Hepatic stellate cell (primary cell): ENCODE measurements around the gene PPP6C.
"Not testable (repeated sequence)": the region's sequence is repeated elsewhere in the genome, so short reads cannot be mapped to it uniquely, and the experiment has no call there.

Experiments
- DNase-seq: peaks from one replicate; pipeline ENCODE4 v3.0.0; 2011; ENCODE audit warnings: low spot score

PPP6C gene

DNA sequence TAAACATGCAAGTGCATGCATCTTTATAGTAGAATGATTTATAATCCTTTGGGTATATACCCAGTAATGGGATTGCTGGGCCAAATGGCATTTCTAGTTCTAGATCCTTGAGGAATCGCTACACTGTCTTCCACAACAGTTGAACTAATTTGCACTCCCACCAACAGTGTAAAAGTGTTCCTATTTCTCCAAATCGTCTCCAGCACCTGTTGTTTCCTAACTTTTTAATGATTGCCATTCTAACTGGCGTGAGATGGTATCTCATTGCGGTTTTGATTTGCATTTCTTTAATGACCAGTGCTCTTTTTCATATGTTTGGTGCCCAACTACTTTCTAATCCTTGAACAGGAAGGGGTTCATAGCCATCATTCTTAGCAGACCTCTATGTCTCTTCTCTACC lies 7.8 kb downstream of the PPP6C start:
- not testable (repeated sequence) for DNase-seq

- no peak for DNase-seq
Measured at GRCh38 chr9:125180876-125181275, 8.7 kb downstream of the PPP6C start.

GRCh38 chr9:125179776-125180175 lies 9.8 kb downstream of the PPP6C start:
- not testable (repeated sequence) for DNase-seq

DNA sequence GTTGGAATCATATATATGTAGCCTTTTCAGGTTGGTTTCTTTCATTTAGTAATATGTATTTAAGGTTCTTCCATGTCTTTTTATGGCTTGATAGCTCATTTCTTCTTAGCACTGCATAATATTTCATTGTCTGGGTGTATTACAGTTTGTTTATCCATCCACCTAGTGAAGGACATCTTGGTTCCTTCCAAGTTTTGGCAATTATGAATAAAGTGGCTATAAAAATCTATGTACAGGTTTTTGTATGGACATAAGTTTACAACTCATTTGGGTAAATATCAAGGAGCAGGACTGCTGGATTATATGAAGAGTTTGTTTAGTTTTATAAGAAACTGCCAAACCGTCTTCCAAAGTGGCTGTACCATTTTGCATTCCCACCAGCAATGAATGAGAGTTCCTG lies 11.7 kb downstream of the PPP6C start:
- DNase-seq, result no peak

DNA sequence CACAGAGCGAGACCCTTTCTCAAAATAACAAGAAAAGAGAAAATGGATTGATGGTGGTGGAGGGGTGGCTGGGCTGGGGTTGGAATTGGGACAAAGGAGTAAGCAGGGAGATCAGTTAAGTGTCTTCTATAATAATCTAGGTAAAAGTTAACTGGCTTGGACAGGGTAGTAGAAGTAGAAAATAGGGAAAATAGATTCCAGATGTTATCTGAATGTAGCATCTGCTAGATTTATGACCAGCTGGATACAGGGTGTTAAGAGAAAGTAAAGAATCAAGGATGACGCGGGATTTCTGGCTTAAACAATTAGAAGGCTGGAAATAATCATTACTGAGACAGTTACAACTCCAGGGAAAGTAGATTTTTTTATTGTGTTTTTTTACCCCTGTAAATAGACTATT lies 13.0 kb downstream of the PPP6C start:
- no peak for DNase-seq

DNA sequence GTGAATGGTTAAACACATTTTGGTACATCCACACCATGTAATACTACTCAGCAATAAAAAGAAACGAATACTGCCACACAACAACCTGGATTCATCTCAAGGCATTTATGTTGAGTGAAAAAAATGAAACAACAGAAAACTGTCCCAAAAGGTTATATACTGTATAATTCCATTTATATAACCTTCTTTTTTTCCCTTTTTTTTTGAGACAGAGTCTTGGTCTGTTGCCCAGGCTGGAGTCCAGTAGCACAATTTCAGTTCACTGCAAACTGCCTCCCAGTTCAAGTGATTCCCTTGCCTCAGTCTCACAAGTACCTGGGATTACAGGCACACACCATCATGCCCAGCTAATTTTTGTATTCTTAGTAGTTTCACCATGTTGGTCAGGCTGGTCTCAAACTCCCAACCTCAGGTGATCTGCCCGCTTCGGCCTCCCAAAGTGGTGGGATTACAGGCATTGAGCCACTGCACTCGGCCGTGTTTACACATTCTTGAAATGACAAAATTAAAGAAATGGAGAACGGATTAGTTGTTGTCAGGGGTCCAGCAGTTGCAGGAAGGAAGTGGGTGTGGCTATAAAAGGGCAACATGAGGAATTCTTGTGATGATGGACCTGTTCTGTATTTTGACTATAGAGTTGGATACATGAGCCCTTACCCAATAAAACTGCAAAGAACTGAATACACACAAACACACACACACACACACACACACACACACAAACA lies 17.4 kb downstream of the PPP6C start:
- no peak for DNase-seq

DNA sequence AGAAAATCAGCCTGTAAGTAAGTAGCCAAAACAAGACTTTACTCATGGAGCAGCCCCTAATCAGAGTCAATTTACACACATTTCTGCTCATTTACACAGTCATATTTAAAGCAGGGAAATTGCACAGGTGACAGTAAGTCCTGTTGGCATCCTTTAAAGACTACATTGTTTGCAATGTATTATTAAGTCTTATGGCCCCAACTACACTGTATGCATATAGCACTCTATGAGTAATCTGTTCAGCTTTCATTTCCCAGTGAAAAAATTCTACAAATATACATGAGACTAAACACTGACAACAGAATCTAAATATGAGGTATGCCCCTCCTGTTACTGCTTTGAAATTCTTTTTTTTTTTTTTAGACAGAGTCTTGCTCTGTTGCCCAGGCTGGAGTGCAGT lies 19.7 kb downstream of the PPP6C start:
- DNase-seq, result no peak

DNA sequence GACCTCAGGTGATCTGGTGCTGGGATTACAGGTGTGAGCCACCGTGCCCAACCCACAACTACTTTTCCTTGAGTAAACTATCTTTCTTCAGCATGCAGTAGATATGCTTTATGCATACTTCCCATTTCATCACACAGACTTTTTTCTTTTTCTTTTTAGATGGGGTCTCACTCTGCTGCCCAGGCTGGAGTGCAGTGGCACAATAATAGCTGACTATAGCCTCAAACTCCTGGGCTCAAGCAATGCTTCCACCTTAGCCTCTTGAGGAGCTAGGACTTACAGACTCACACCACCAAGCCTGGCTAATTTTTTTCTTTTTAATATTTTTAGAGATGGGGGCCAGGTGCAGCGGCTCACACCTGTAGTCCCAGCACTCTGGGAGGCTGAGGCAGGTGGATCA lies 22.8 kb downstream of the PPP6C start:
- no peak for DNase-seq

DNA sequence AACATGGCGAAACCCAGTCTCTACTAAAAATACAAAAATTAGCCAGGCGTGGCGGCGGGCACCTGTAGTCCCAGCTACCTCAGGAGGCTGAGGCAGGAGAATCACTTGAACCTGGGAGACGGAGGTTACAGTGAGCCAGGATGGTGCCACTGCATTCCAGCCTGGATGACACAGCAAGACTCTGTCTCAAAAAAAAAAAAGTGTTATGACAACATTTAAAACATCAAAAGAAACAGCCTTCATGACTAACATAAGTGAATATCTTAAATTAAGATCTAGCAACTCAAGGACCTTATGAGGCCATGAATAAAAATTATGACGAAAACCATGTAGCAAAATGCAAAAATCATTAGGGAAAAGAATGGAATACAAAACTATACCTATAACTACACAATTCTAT lies 26.7 kb downstream of the PPP6C start:
- DNase-seq, result not testable (repeated sequence)

GRCh38 chr9:125161284-125161918 lies 28.2 kb downstream of the PPP6C start:
- no peak for DNase-seq

DNA sequence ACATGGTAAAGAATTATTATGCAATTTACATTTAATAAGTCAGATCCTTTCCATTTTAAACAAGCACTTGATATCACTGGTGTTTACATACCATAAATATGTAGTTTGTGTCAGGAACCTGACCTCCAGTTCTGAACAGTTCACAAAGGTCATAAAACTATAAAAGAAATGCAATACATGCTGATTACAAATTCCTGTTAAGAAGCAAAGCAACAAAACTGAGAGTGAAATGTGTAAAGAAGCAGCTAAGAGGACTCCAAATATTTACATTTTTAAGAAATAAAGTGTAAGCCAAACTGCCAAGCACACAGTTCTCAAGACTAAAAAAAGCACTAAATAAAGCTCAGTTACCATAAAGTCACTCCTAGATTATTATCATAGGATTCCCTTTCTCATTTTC lies 28.9 kb downstream of the PPP6C start:
- no peak for DNase-seq

- DNase-seq, result no peak
Measured at GRCh38 chr9:125156551-125156950, 33.1 kb downstream of the PPP6C start.

- DNase-seq, result no peak
Measured at GRCh38 chr9:125153712-125154367, 35.8 kb downstream of the PPP6C start.

- DNase-seq, result no peak
Measured at GRCh38 chr9:125151730-125152129, 37.9 kb downstream of the PPP6C start.

- no peak for DNase-seq
Measured at GRCh38 chr9:125150349-125151245, 39.0 kb downstream of the PPP6C start.

DNA sequence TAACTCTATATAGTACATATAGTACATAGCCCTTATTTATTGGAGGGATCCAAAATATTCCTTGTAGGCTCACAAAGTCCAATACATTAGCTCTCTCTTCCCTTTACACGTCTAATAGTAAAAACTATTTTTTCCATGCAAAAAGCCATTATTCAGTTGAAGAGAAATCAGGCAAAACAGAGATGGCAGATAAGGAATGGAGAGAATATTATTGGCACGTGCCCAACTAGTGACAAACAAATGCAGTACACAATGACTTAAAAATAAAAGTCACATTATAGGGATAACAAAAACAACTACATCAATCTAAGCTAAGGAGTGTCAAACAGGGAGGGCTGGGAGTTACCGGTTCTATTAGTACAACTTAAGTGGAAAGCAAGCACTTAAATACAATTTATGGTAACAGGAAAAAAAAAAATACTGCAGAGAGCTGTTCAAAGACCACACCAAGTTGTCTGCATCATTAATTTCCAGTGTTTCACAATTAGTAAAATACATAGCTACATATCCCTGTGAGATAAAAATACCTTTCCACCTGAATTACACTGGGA lies 42.1 kb downstream of the PPP6C start:
- no peak for DNase-seq

DNA sequence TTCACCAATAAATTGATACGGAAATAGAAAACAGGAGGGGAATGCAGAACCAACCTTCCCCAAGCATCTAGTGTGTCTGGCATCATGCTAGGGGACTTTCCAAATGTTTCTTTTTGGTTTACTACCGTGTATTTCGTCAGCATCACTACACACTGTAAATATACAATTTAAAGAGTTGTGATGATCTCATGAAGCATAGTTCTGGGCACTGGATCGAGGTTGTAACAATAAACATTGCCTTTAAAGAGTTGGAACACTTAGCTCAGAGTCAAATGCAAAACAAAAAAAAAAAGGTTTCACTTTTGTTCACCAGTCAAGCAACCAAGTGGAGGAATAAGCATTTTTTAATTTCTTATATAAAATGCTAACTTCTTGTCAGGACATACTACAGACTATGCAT lies 43.4 kb downstream of the PPP6C start:
- peak; percentile 56 for DNase-seq

DNA sequence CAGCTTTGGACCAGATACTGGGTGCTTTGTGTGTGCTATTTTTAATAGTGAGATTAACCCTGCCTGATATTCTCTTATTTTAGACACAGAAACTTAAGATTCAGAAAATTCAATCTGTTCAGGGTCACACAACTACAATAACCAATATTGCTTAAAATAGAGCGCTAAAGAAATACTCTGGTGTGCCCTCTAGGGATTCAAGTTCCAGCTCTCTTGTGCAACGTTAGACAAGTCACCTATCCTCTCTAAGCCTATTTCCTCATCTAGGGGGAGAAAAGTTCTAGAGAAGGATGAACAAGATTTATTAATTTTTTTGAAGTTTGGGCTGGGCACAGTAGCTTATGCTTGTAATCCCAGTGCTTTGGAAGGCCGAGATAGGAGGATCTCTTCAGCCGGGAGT lies 44.2 kb downstream of the PPP6C start:
- no peak for DNase-seq

- DNase-seq, result peak; percentile 99
Measured at GRCh38 chr9:125143377-125144090, 46.1 kb downstream of the PPP6C start, which contains the start of gene SCAI. Gene SCAI (minus strand): TSS chr9:125143528. CDS start chr9:125143437, 91 bp downstream.

DNA sequence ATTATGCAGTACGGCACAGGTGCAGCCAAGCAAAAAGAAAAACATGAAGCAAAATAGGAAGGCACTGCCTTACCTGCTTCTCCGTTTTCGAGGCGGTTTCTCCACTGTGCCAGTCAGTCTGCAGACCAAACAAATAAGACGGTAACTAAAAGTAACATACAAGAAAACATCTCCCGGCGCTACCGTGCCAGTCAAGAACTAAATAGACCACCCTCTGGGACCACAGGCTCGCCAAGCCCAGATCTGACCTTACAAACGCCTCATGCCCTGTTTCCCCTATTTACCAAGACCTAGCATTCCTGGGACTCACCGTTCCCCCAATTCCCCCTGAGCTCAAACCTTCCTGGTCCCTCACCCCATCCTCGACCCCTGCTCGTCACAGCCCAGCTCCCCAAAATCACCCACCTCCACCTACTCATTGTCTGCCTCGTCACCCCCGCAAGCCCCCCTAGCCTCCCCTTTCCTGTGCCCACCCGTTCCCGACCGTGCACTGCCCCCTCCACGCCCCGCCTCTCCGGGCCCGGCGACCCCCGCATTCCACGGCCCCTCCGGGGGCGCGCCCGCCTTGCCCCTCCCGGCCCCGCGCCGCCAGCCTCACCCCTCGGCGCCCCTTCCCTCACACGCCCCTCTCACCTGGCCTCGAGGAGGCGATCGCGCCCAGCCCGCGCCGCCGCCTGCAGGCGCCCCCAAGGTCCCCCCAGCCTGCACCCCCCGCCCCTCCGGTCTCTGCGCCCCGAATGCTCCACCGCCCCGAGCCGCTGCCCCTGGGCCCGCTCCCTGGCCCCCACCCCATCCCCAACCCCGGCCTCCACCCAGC lies 46.8 kb downstream of the PPP6C start:
- DNase-seq, result no peak
